HG03520 (cell line): Measurements from ENCODE around the gene PTPRT.

Experiments used
- ATAC-seq: cut with Tn5 transposase; IDR thresholded peaks from one replicate; pipeline ENCODE4 v1.9.1; 2021; ENCODE audit warnings: mild to moderate bottlenecking, moderate library complexity; ENCODE audit not compliant: unreplicated experiment

Gene PTPRT

GRCh38 chr20:42492290-42492689 lies 697.4 kb downstream of the PTPRT start:
- ATAC-seq = no peak

GRCh38 chr20:42485556-42485955 lies 704.1 kb downstream of the PTPRT start:
- ATAC-seq = no peak

GRCh38 chr20:42484790-42485375 lies 704.8 kb downstream of the PTPRT start:
- no peak for ATAC-seq

GRCh38 chr20:42484335-42484734 lies 705.4 kb downstream of the PTPRT start:
- ATAC-seq = no peak

- no peak for ATAC-seq
Measured at GRCh38 chr20:42483730-42484303, 705.9 kb downstream of the PTPRT start.

GRCh38 chr20:42482808-42483207 lies 706.9 kb downstream of the PTPRT start:
- no peak for ATAC-seq

- ATAC-seq = no peak
Measured at GRCh38 chr20:42475773-42476172, 713.9 kb downstream of the PTPRT start.

GRCh38 chr20:42474646-42475045 lies 715.1 kb downstream of the PTPRT start:
- no peak for ATAC-seq

- ATAC-seq = no peak
Measured at GRCh38 chr20:42472198-42472597, 717.5 kb downstream of the PTPRT start.

- ATAC-seq = no peak
Measured at GRCh38 chr20:42461965-42462593, 727.6 kb downstream of the PTPRT start.

GRCh38 chr20:42461291-42461690 lies 728.4 kb downstream of the PTPRT start:
- no peak for ATAC-seq

GRCh38 chr20:42447270-42447669 lies 742.4 kb downstream of the PTPRT start:
- ATAC-seq = no peak

GRCh38 chr20:42444799-42445198 lies 744.9 kb downstream of the PTPRT start:
- ATAC-seq = no peak

- no peak for ATAC-seq
Measured at GRCh38 chr20:42443200-42443599, 746.5 kb downstream of the PTPRT start.

- no peak for ATAC-seq
Measured at GRCh38 chr20:42442716-42443115, 747.0 kb downstream of the PTPRT start.

GRCh38 chr20:42441864-42442331 lies 747.8 kb downstream of the PTPRT start:
- ATAC-seq = no peak

GRCh38 chr20:42441196-42441863 lies 748.4 kb downstream of the PTPRT start:
- ATAC-seq = no peak

- ATAC-seq = no peak
Measured at GRCh38 chr20:42435230-42435629, 754.5 kb downstream of the PTPRT start.

GRCh38 chr20:42432496-42433334 lies 757.0 kb downstream of the PTPRT start:
- ATAC-seq = no peak

- ATAC-seq = no peak
Measured at GRCh38 chr20:42430598-42430997, 759.1 kb downstream of the PTPRT start.
